ENCODE data around the gene TANGO2.
A peak's percentile ranks its signal among the peaks of the same experiment; 100 is the strongest.

The TANGO2 gene

DNA sequence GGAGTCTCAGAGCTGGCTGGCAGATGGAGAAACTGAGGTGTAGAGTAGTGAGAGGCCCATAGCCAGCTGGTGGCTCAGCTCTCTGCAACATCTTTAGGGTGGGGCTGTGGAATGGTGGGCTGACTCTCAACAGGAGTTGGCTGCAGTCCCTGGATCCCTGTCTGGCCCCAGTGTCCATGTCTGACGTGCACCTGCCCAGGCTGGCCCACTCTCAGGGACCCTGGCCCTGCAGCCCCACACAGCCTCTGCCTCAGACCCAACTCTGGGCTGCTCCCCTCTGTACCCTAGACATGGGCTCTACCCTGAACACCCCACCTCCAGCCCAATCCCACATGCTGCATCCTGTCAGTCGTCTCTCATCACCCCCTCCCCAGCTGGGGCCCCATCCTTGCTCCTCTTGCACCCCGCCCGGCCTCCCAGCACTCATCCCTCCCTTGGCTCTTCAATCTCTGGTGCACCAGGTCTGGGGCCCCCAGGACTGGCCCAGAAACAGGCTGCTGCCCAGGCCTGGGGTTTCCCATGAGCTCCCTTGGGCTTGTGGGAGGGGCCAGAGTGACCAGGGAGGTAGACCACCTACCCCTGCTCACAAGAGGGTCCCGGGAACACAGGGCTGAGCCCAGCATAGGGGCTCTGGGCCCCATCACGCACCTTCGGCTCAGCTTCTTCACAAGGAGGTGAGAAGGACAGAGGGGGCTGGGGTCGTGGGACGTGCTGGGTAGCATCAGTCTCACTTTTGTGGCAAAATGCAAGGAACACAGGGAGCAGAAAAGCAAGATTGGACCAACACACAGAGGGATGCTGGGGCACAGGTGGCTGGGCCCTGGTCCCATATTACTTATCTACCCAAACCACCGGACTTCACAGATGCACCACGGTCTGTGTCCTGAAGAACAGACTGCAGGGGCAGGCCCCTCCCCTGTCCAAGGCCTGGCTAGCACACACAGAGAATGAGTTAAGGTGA lies 35.8 kb upstream of the TANGO2 start:
- Histone ChIP-seq H3K27me3 (replicated peaks; ENCODE audit: control insufficient read depth, insufficient read depth, low read length) (no peaks in the 10 kb centered on the region), H3K36me3 (ENCODE audit: control insufficient read depth, insufficient read depth, low read length, severe bottlenecking) (no peaks in the 10 kb centered on the region), H3K9me3 (ENCODE audit: control insufficient read depth, low read length) (no peaks in the 10 kb centered on the region), H3K4me1 (ENCODE audit: control insufficient read depth, insufficient read depth, low read length) (no peaks in the 10 kb centered on the region), H3K9ac (ENCODE audit: low read length) (no peak overlapping the region), H3K4me3 (ENCODE audit: low read length) (no peak overlapping the region)
- no peak for DNase-seq (ENCODE audit: low read depth)

DNA sequence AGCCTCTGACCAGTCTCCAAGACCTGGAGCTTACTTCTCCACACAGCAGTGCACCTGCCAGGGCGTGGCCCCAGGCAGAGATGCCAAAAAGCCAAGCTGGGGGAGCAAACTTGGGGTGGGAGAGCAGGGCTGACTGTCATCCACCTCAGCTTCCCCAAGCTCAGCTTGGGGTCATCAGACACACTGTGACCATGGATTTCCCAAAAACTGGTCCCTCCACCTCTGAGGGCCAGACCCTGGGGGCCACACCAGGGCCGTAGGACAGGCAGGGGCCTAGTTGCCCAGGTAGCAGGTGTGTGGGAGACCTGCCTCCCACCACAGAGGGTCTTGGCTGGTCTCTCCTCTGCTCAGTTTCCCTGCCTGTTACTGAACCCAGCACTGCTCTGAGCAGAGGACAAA lies 34.9 kb upstream of the TANGO2 start:
- H3K9me3 ChIP-seq (ENCODE audit: control insufficient read depth, low read length), result no peaks in the 10 kb centered on the region
- H3K4me3 ChIP-seq (ENCODE audit: low read length), result peak overlapping the region; percentile 77
- H3K27me3 ChIP-seq (replicated peaks; ENCODE audit: control insufficient read depth, insufficient read depth, low read length), result no peaks in the 10 kb centered on the region
- no peak for DNase-seq (ENCODE audit: low read depth)
- no peaks in the 10 kb centered on the region for H3K4me1 ChIP-seq (ENCODE audit: control insufficient read depth, insufficient read depth, low read length)
- peak overlapping the region; percentile 80 for H3K9ac ChIP-seq (ENCODE audit: low read length)
- no peaks in the 10 kb centered on the region for H3K36me3 ChIP-seq (ENCODE audit: control insufficient read depth, insufficient read depth, low read length, severe bottlenecking)

DNA sequence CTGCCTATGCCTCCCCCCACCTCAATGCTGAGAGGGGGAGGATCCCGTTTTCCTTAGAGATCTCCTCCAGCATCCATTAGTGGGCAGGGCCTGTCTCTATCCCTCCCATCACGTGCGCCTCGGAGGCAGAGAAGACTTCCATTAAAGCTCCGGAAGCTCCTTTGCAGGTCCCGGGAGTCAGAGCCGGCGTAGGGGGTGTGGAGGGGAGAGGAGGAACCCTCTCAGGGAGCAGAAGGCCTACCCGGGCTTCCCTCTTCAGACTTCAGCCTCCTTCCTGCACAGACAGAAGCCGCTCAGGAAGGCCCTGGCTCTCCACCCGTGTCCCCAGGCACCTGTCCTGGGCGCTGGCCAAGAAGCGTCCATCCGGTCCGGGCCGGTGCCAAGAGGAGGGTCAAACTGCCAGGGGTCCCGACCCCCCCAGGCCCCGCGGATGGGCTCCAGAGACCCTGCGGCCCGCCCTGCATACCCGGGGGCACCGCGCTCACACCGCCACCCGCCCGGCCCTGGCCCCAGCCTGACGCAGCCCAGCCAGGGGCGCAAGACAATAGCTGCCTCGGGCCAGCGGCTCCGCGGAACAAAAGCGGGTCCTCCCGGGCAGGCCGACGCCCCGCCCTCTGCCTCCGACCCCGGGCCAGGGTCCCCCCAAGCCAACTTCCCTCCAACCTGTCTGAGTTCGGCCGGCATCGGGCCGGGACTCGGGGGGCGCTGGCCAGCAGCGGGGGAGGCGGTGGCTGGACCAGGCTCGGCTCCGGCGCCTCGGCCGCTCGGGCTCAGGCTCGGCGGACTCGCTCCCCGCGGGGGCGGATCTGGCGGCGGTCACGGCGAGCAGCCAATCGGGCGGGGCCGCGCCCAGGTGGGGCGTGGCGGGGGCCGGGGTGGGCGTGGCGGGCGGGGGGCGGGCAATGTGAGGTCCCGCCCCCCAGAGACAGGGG lies 34.2 kb upstream of the TANGO2 start:
- peak; percentile 93 for DNase-seq (ENCODE audit: low read depth)
- Histone ChIP-seq H3K9me3 (ENCODE audit: control insufficient read depth, low read length) (no peaks in the 10 kb centered on the region), H3K27me3 (replicated peaks; ENCODE audit: control insufficient read depth, insufficient read depth, low read length) (no peaks in the 10 kb centered on the region), H3K36me3 (ENCODE audit: control insufficient read depth, insufficient read depth, low read length, severe bottlenecking) (no peaks in the 10 kb centered on the region), H3K9ac (ENCODE audit: low read length) (peak overlapping the region; percentile 80), H3K4me3 (ENCODE audit: low read length) (peak overlapping the region; percentile 77), H3K4me1 (ENCODE audit: control insufficient read depth, insufficient read depth, low read length) (no peaks in the 10 kb centered on the region)

DNA sequence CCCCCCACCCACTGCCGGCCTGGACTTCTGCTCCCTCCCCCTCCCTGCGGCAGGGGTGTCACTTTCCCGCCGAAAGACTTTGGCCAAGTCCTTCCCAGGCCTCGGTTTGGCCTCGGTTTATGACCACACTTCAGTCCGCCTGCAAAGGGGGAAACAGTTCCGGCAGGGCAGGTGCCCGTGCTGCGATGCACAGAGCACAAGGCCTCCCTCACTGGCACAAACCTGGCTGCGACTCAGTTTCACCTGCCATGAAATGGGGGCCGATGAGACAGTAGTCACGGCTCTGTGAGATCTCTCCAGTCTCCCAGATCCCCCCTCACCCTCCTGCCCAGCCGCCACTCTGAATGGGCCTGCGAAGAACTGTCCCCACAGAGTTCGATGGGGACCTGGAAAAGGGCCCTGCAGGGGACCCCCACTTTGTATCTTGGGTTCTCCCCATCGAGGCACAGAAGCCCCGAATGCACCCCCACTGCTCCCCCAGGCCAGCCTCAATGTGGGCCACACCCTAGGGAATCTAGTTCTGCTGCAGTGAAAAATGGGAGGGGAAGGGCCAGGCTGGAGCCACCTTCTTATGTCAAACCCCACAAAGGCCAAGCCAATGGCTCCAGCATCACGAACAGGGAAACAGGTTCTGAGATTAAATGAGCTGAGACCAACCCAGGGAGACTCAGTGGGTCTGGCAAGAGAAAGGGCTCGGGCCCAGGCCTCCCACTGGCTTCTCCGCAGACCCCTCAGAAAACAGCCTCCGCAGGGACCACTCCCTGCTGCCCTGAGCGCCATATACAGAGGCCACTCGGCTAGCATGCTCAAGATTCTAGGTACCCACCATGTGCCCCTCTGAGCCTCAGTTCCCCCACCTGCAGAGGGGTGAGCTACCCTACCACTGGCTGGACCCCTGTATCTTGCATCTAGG lies 33.3 kb upstream of the TANGO2 start:
- no peaks in the 10 kb centered on the region for H3K36me3 ChIP-seq (ENCODE audit: control insufficient read depth, insufficient read depth, low read length, severe bottlenecking)
- DNase-seq (ENCODE audit: low read depth), result no peak
- H3K4me3 ChIP-seq (ENCODE audit: low read length), result no peak overlapping the region
- no peaks in the 10 kb centered on the region for H3K4me1 ChIP-seq (ENCODE audit: control insufficient read depth, insufficient read depth, low read length)
- no peak overlapping the region for H3K9ac ChIP-seq (ENCODE audit: low read length)
- H3K9me3 ChIP-seq (ENCODE audit: control insufficient read depth, low read length), result no peaks in the 10 kb centered on the region
- H3K27me3 ChIP-seq (replicated peaks; ENCODE audit: control insufficient read depth, insufficient read depth, low read length), result no peaks in the 10 kb centered on the region

DNA sequence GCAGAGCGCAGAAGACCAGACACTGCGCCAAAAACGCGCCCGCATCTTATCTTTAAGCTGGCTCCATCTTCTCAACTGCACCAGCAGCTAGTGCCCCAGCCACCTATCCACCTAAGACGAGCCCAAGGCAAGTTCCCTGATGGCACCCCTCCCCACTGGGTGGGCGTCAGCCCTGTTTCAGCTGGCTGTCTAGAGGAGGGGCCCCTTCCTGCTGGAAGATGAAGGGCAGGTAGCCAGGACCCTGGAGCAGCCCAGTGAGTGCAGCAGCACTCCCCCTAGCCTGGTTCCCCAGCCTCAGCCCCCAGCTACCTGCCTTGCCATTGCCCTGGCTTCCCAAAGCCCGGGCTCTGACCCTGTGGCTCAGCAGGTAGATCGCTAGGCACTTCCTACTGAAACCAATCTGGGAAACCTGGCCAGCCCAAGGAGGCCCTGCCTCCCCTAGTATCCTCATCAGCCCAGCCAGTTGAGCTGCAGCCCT lies 32.5 kb upstream of the TANGO2 start:
- no peaks in the 10 kb centered on the region for H3K27me3 ChIP-seq (replicated peaks; ENCODE audit: control insufficient read depth, insufficient read depth, low read length)
- no peak for DNase-seq (ENCODE audit: low read depth)
- no peaks in the 10 kb centered on the region for H3K36me3 ChIP-seq (ENCODE audit: control insufficient read depth, insufficient read depth, low read length, severe bottlenecking)
- no peaks in the 10 kb centered on the region for H3K9me3 ChIP-seq (ENCODE audit: control insufficient read depth, low read length)
- H3K4me3 ChIP-seq (ENCODE audit: low read length), result no peak overlapping the region
- H3K4me1 ChIP-seq (ENCODE audit: control insufficient read depth, insufficient read depth, low read length), result no peaks in the 10 kb centered on the region
- no peak overlapping the region for H3K9ac ChIP-seq (ENCODE audit: low read length)

DNA sequence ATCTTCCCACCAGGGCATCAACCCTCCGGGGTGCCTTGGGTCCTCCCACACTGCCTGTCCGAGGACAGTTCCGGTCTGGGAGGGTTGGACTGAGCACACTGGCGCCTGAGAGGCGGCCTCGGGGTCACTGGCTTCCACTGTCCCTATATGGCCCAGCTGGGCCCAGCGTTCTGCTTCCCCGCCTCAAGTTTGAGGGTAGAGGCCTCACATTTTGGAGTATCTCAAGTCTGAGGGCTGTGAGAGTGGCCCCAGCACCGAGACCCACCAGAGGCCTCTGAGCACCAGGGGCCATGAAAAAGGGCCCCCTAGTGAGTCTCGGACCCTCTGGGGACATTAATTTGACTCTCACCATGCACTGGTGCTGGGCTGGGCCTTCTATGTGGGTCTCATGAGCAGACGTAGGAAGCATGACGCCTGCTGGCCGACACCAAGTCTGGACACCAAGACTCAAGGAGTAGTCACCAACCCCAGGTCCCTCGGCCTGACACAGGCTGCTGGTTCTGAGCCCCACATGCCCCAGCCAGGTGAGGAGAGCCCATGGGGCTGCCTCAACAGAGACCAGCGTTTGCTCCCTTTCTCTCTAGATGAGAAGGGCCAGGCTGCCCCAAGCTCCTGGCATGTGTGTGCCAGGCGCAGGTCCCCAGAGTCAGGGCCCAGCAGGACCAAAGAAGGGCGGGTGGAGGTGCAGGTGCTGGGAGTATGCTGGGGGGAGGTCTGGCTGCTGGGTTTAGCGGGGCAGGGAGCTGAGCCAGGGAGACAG lies 31.8 kb upstream of the TANGO2 start:
- DNase-seq (ENCODE audit: low read depth), result no peak
- H3K36me3 ChIP-seq (ENCODE audit: control insufficient read depth, insufficient read depth, low read length, severe bottlenecking), result no peaks in the 10 kb centered on the region
- no peaks in the 10 kb centered on the region for H3K9me3 ChIP-seq (ENCODE audit: control insufficient read depth, low read length)
- H3K9ac ChIP-seq (ENCODE audit: low read length), result no peak overlapping the region
- H3K27me3 ChIP-seq (replicated peaks; ENCODE audit: control insufficient read depth, insufficient read depth, low read length), result no peaks in the 10 kb centered on the region
- H3K4me1 ChIP-seq (ENCODE audit: control insufficient read depth, insufficient read depth, low read length), result no peaks in the 10 kb centered on the region
- no peak overlapping the region for H3K4me3 ChIP-seq (ENCODE audit: low read length)

DNA sequence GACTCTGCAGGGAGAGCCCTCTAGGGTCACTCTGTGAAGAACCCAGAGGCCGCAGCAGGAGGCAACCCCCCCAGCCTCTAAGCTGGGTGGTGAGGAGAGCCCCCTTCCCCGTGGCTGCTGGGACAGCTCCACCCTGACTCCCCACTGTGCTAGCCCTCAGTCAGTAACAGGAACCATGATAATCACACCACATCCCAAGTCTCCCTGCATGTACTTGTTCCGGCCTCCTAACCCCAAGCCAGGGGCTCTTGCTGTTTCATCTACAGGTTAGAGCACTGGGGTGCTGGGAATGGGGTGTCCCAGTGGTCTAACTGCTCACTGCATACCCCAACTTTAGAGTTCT lies 31.2 kb upstream of the TANGO2 start:
- Histone ChIP-seq H3K9me3 (ENCODE audit: control insufficient read depth, low read length) (no peaks in the 10 kb centered on the region), H3K9ac (ENCODE audit: low read length) (no peak overlapping the region), H3K4me3 (ENCODE audit: low read length) (no peak overlapping the region), H3K27me3 (replicated peaks; ENCODE audit: control insufficient read depth, insufficient read depth, low read length) (no peaks in the 10 kb centered on the region), H3K4me1 (ENCODE audit: control insufficient read depth, insufficient read depth, low read length) (no peaks in the 10 kb centered on the region), H3K36me3 (ENCODE audit: control insufficient read depth, insufficient read depth, low read length, severe bottlenecking) (no peaks in the 10 kb centered on the region)
- no peak for DNase-seq (ENCODE audit: low read depth)

DNA sequence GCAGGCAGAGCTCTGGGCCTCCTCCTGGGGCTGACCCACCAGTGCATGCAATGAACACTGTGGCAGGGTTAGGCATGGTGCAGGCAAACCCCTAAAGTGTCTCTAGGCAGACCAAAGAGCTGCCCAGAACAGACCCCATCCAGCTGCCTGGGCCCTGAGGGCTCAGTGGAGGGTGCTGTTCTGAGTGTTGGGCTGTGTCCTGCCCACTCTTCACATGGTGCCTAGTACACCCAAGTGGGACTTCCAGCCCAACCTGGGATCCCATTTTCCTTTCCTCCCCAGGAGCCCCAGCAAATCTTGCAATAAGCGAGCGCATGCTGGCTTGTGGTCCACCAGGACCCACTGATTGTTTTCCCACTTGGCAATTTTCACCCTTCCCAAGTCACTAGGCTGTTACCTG lies 30.7 kb upstream of the TANGO2 start:
- Histone ChIP-seq H3K9me3 (ENCODE audit: control insufficient read depth, low read length) (no peaks in the 10 kb centered on the region), H3K4me1 (ENCODE audit: control insufficient read depth, insufficient read depth, low read length) (peaks cover 2% of the 10 kb centered on the region), H3K9ac (ENCODE audit: low read length) (no peak overlapping the region), H3K27me3 (replicated peaks; ENCODE audit: control insufficient read depth, insufficient read depth, low read length) (no peaks in the 10 kb centered on the region), H3K4me3 (ENCODE audit: low read length) (no peak overlapping the region), H3K36me3 (ENCODE audit: control insufficient read depth, insufficient read depth, low read length, severe bottlenecking) (no peaks in the 10 kb centered on the region)
- no peak for DNase-seq (ENCODE audit: low read depth)

DNA sequence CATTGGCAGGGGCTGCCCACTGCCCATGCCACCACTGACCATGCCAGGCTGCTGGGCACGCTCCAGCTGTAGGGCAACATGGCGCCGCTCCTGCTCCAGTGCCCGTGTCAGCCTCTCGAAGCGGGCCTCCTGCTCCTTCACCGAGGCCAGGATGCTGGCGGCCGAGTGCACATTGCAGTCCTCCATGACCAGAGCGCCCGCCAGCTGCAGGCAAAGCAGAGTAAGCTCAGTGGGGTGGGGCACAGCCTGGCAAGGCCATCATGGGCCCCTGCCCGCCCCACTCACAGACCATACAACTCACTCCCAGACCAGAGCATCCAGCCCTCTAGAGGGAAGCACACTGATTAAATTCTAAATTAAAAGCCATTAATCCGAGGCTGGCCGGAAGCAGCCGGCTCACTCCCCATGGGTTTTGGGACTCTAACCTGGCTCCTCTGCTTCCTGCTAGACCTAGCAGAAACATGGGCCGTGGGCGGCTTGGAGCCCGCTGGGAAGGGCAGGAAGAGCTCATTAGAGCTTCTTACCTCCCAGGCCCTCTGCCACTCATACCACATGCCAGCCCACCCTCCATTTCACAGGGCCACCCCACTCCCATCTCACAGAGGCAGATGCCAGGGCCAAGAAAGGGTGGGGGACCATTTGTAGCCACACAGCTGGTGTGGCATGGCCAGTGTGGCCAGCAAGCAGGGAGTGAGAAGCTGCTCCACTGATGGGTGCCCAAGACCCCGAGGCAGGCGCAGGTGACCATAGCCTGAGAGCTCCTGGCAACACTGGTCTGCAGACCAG lies 30.1 kb upstream of the TANGO2 start:
- no peak overlapping the region for H3K4me3 ChIP-seq (ENCODE audit: low read length)
- H3K4me1 ChIP-seq (ENCODE audit: control insufficient read depth, insufficient read depth, low read length), result peaks cover 8% of the 10 kb centered on the region
- no peaks in the 10 kb centered on the region for H3K27me3 ChIP-seq (replicated peaks; ENCODE audit: control insufficient read depth, insufficient read depth, low read length)
- H3K36me3 ChIP-seq (ENCODE audit: control insufficient read depth, insufficient read depth, low read length, severe bottlenecking), result no peaks in the 10 kb centered on the region
- no peak for DNase-seq (ENCODE audit: low read depth)
- no peaks in the 10 kb centered on the region for H3K9me3 ChIP-seq (ENCODE audit: control insufficient read depth, low read length)
- H3K9ac ChIP-seq (ENCODE audit: low read length), result no peak overlapping the region

DNA sequence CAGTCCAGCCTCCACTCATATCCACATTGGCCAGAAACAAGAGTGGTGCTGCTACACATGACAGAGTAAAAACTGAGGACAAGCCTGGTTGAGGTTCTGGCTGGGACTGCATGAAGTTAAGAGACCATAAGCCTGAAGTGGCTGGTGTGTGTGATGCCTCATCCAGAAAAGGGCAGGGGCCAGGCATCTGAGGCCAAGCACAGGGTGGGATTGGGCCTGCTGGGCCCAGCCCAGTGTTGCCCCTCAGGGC lies 29.6 kb upstream of the TANGO2 start:
- H3K27me3 ChIP-seq (replicated peaks; ENCODE audit: control insufficient read depth, insufficient read depth, low read length), result no peaks in the 10 kb centered on the region
- no peak for DNase-seq (ENCODE audit: low read depth)

More for the DNA sequence above, 29.6 kb upstream of the TANGO2 start:
- Histone ChIP-seq H3K9me3 (ENCODE audit: control insufficient read depth, low read length) (no peaks in the 10 kb centered on the region), H3K36me3 (ENCODE audit: control insufficient read depth, insufficient read depth, low read length, severe bottlenecking) (no peaks in the 10 kb centered on the region), H3K4me3 (ENCODE audit: low read length) (no peak overlapping the region), H3K4me1 (ENCODE audit: control insufficient read depth, insufficient read depth, low read length) (peaks cover 13% of the 10 kb centered on the region), H3K9ac (ENCODE audit: low read length) (no peak overlapping the region)

All from adipocyte (in vitro differentiated cells).